IPS DF 6.9 (cell line): Measurements from ENCODE around the gene NLK.
"Not testable (repeated sequence)": the region's sequence is repeated elsewhere in the genome, so short reads cannot be mapped to it uniquely, and the experiment has no call there.

Experiments used
- DNase-seq: peaks from one replicate; pipeline ENCODE4 v3.0.0-alpha.2; 2013; ENCODE audit warnings: low read depth, low spot score
- H3K27ac ChIP-seq: one replicate; pipeline ENCODE4 v1.5.1; 2013; ENCODE audit warnings: low read length, control low read depth
- H3K27me3 ChIP-seq: 2 replicates; pipeline ENCODE4 v1.6.1; 2013; ENCODE audit warnings: mild to moderate bottlenecking, low read length; ENCODE audit not compliant: control insufficient read depth, insufficient read depth
- H3K36me3 ChIP-seq: 2 replicates; pipeline ENCODE4 v1.6.1; 2013; ENCODE audit warnings: low read length; ENCODE audit not compliant: control insufficient read depth, insufficient read depth
- H3K4me1 ChIP-seq: 2 replicates; pipeline ENCODE4 v1.6.1; 2013; ENCODE audit warnings: low read length; ENCODE audit not compliant: control insufficient read depth, insufficient read depth
- H3K4me3 ChIP-seq: 2 replicates; pipeline ENCODE4 v1.5.1; 2013; ENCODE audit warnings: mild to moderate bottlenecking, low read length
- H3K9me3 ChIP-seq: 2 replicates; pipeline ENCODE4 v1.6.1; 2013; ENCODE audit warnings: low read length, inconsistent platforms; ENCODE audit not compliant: control insufficient read depth, insufficient read depth
- WGBS: extraction: QIAGEN DNeasy Blood & Tissue Kit; methylation state at CpG from one replicate; pipeline ENCODE4 v1.1.7; 2013; ENCODE audit warnings: mixed read lengths, missing lambda C conversion rate; ENCODE audit not compliant: insufficient read length, insufficient coverage; 5-methylcytosine and 5-hydroxymethylcytosine counted together

Gene NLK

DNA sequence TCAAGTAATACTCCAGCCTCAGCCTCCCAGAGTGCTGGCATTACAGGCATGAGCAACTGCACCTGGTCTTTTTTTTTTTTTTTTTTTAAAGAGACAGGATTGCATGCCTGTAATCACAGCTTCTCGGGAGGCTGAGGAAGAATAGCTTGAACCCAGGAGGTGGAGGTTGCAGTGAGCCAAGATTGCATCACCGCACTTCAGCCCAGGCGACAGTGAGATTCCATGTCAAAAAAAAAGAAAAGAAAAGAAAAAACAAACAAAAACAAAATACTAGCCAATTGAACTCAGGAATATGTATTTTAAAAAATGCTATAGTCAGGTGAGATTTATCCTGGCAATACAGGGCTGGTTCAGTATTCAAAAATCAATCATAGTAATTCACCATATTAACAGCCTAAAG lies 158.8 kb downstream of the NLK start:
- Histone ChIP-seq H3K27me3 (no peaks in the 10 kb centered on the region), H3K27ac (no peak overlapping the region), H3K4me1 (no peaks in the 10 kb centered on the region), H3K4me3 (no peak overlapping the region), H3K9me3 (no peaks in the 10 kb centered on the region), H3K36me3 (no peaks in the 10 kb centered on the region)
- WGBS: no CpG with 5 or more reads among the region's 3 CpGs
- DNase-seq: no peak

- no CpG with 5 or more reads among the region's 3 CpGs for WGBS
- Histone ChIP-seq H3K27ac (no peak overlapping the region), H3K36me3 (no peaks in the 10 kb centered on the region), H3K27me3 (no peaks in the 10 kb centered on the region), H3K4me1 (no peaks in the 10 kb centered on the region), H3K9me3 (no peaks in the 10 kb centered on the region), H3K4me3 (no peak overlapping the region)
- no peak for DNase-seq
Measured at GRCh38 chr17:28204244-28204643, 161.8 kb downstream of the NLK start.

- Histone ChIP-seq H3K27me3 (no peaks in the 10 kb centered on the region), H3K4me3 (no peak overlapping the region), H3K36me3 (no peaks in the 10 kb centered on the region), H3K9me3 (no peaks in the 10 kb centered on the region), H3K4me1 (no peaks in the 10 kb centered on the region), H3K27ac (no peak overlapping the region)
- no peak for DNase-seq
- no CpG with 5 or more reads among the region's 1 CpG for WGBS
Measured at GRCh38 chr17:28204751-28205150, 162.3 kb downstream of the NLK start.

DNA sequence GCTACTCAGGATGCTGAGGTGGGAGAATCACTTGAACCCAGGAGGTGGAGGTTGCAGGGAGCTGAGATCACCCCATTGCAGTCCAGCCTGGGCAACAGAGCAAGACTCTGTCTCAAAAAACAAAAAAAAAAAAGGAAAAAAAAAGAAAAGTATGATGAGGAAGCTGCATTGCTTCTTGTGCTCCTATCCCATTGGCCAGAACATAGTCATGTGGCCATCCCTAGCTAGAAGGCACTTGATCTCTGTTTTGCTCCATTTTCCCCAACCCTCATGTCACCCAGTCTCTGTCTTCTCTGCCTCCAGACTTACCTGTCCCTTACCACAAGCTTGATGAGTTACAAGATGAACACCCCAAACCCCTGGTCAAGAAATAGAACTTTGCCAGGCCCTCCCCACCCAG lies 163.8 kb downstream of the NLK start:
- Histone ChIP-seq H3K36me3 (no peaks in the 10 kb centered on the region), H3K4me3 (no peak overlapping the region), H3K27me3 (no peaks in the 10 kb centered on the region), H3K9me3 (no peaks in the 10 kb centered on the region), H3K27ac (no peak overlapping the region), H3K4me1 (no peaks in the 10 kb centered on the region)
- no peak for DNase-seq

- Histone ChIP-seq H3K36me3 (no peaks in the 10 kb centered on the region), H3K9me3 (no peaks in the 10 kb centered on the region), H3K4me1 (no peaks in the 10 kb centered on the region), H3K4me3 (no peak overlapping the region), H3K27ac (no peak overlapping the region), H3K27me3 (no peaks in the 10 kb centered on the region)
- WGBS: no CpG with 5 or more reads among the region's 7 CpGs
- DNase-seq: no peak
Measured at GRCh38 chr17:28211811-28212210, 169.3 kb downstream of the NLK start.

- H3K4me1 ChIP-seq, DNase-seq, H3K4me3 ChIP-seq, H3K27ac ChIP-seq, H3K9me3 ChIP-seq, H3K27me3 ChIP-seq, H3K36me3 ChIP-seq: not testable (repeated sequence)
- no CpG with 5 or more reads among the region's 2 CpGs for WGBS
Measured at GRCh38 chr17:28213578-28213977, 171.1 kb downstream of the NLK start.

- Histone ChIP-seq H3K36me3 (no peaks in the 10 kb centered on the region), H3K27ac (no peak overlapping the region), H3K9me3 (no peaks in the 10 kb centered on the region), H3K4me1 (no peaks in the 10 kb centered on the region), H3K4me3 (no peak overlapping the region), H3K27me3 (no peaks in the 10 kb centered on the region)
- no peak for DNase-seq
- no CpG with 5 or more reads among the region's 3 CpGs for WGBS
Measured at GRCh38 chr17:28216052-28216451, 173.6 kb downstream of the NLK start.

GRCh38 chr17:28216528-28216927 lies 174.1 kb downstream of the NLK start:
- Histone ChIP-seq H3K27ac (no peak overlapping the region), H3K36me3 (no peaks in the 10 kb centered on the region), H3K4me3 (no peak overlapping the region), H3K4me1 (no peaks in the 10 kb centered on the region), H3K27me3 (no peaks in the 10 kb centered on the region), H3K9me3 (no peaks in the 10 kb centered on the region)
- WGBS: no CpG with 5 or more reads among the region's 1 CpG
- DNase-seq: no peak

DNA sequence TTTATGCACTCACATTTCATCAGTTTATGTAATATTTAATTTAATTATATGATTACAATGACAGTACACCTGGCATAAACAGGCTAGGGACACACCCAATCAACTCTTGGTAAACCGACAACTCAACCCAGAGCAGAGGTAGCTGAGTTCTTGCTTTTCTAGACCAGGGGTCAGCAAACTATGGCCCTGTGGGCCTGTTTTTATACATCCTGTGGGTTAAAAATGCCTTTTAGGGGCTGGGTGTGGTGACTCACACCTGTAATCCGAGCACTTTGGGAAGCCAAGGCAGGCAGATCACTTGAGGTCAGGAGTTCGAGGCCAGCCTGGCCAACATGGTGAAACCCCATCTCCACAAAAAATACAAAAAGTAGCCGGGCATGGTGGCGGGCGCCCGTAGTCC lies 177.3 kb downstream of the NLK start:
- no peak overlapping the region for H3K4me3 ChIP-seq
- no CpG with 5 or more reads among the region's 7 CpGs for WGBS

GRCh38 chr17:28221751-28222414 lies 179.4 kb downstream of the NLK start:
- no peak overlapping the region for H3K4me3 ChIP-seq
- H3K4me1 ChIP-seq: 0 out of 2 replicates have a peak, but pooled peaks cover 3% of the 10 kb centered on the region
- H3K27me3 ChIP-seq: no peaks in the 10 kb centered on the region
- H3K27ac ChIP-seq: no peak overlapping the region
- DNase-seq: no peak
- no peaks in the 10 kb centered on the region for H3K9me3 ChIP-seq
- WGBS: no CpG with 5 or more reads among the region's 4 CpGs
- H3K36me3 ChIP-seq: no peaks in the 10 kb centered on the region

More for the DNA sequence above, 177.3 kb downstream of the NLK start:
- no peaks in the 10 kb centered on the region for H3K27me3 ChIP-seq
- H3K4me1 ChIP-seq: no peaks in the 10 kb centered on the region
- no peaks in the 10 kb centered on the region for H3K9me3 ChIP-seq
- no peak overlapping the region for H3K27ac ChIP-seq
- no peak for DNase-seq
- no peaks in the 10 kb centered on the region for H3K36me3 ChIP-seq

- Histone ChIP-seq H3K4me3 (no peak overlapping the region), H3K4me1 (peaks cover 6% of the 10 kb centered on the region; the same call in 1 of the 2 replicates), H3K9me3 (no peaks in the 10 kb centered on the region), H3K27me3 (no peaks in the 10 kb centered on the region), H3K27ac (no peak overlapping the region), H3K36me3 (no peaks in the 10 kb centered on the region)
- no CpG with 5 or more reads among the region's 3 CpGs for WGBS
- no peak for DNase-seq
Measured at GRCh38 chr17:28225271-28225670, 182.8 kb downstream of the NLK start.
